IMR-90 (cell line): ENCODE data around the gene B3GNT9. TPM values are rescaled to one million over a fixed set of nuclear protein-coding genes. Genes with fewer than 3 reads are reported as not detected.

Experiments
- ATAC-seq: fragments of 200-7000 bp; cut with Tn5 transposase; 2 replicates; pipeline ENCODE4 v1.9.1; 2020; ENCODE audit warnings: low read depth, mild to moderate bottlenecking, moderate library complexity
- BruUV-seq: library from RNA; stranded (reverse); fragments of 400-500 nt; replicated peaks from 2 replicates; lab custom pipeline; 2021; lab: Mats Ljungman, UMichigan
- CTCF ChIA-PET: fragments of 300-600 bp; formaldehyde crosslinking; extraction: SDS; loops from one replicate; lab custom pipeline; 2021; ENCODE audit warnings: antibody characterized with exemption; lab: Yijun Ruan, JAX
- POLR2A ChIA-PET: fragments of 300-600 bp; sonication (Branson Sonifier 250); formaldehyde crosslinking; loops from one replicate; lab custom pipeline; 2022; ENCODE audit warnings: antibody characterized with exemption; ENCODE audit not compliant: unreplicated experiment; lab: Charles Lee
- DNase-seq: peaks from one replicate; pipeline ENCODE4 v3.0.0; 2013
- H2AFZ ChIP-seq: replicated peaks from 2 replicates; pipeline ENCODE3; 2013; ENCODE audit warnings: low read length, mild to moderate bottlenecking; ENCODE audit not compliant: poor library complexity
- H2AK5ac ChIP-seq: 2 replicates; pipeline ENCODE4 v1.6.1; 2013; ENCODE audit warnings: low read depth, low read length, inconsistent platforms
- H2AK9ac ChIP-seq: replicated peaks from 2 replicates; pipeline ENCODE3; 2013; ENCODE audit warnings: mild to moderate bottlenecking, low read depth, low read length, moderate library complexity; ENCODE audit not compliant: poor library complexity
- H2BK120ac ChIP-seq: 2 replicates; pipeline ENCODE4 v1.6.1; 2013; ENCODE audit warnings: low read depth, low read length, inconsistent platforms
- H2BK15ac ChIP-seq: 3 replicates; pipeline ENCODE4 v1.6.1; 2013; ENCODE audit warnings: low read depth, low read length, inconsistent platforms
- H2BK20ac ChIP-seq: 2 replicates; pipeline ENCODE4 v1.6.1; 2013; ENCODE audit warnings: low read depth, mild to moderate bottlenecking, inconsistent platforms, low read length, moderate library complexity
- H2BK5ac ChIP-seq: 2 replicates; pipeline ENCODE4 v1.6.1; 2013; ENCODE audit warnings: mild to moderate bottlenecking, low read depth, low read length, inconsistent platforms; ENCODE audit not compliant: poor library complexity, severe bottlenecking
- H3K14ac ChIP-seq: replicated peaks from 2 replicates; pipeline ENCODE4 v1.6.1; 2013; ENCODE audit warnings: low read depth, low read length, inconsistent platforms
- H3K18ac ChIP-seq: 2 replicates; pipeline ENCODE4 v1.6.1; 2013; ENCODE audit warnings: low read depth, low read length, control low read depth
- H3K23ac ChIP-seq: 2 replicates; pipeline ENCODE4 v1.6.1; 2013; ENCODE audit warnings: low read depth, low read length, inconsistent platforms
- H3K27ac ChIP-seq: 2 replicates; pipeline ENCODE4 v1.5.1; 2013; ENCODE audit warnings: mild to moderate bottlenecking, control low read depth, low read length; ENCODE audit not compliant: insufficient read depth
- H3K27me3 ChIP-seq: 2 replicates; pipeline ENCODE4 v1.6.1; 2013; ENCODE audit warnings: low read length; ENCODE audit not compliant: control insufficient read depth, insufficient read depth
- H3K36me3 ChIP-seq: 2 replicates; pipeline ENCODE4 v1.6.1; 2013; ENCODE audit warnings: low read length, mixed read lengths; ENCODE audit not compliant: control insufficient read depth, insufficient read depth
- H3K4ac ChIP-seq: 2 replicates; pipeline ENCODE4 v1.6.1; 2013; ENCODE audit warnings: low read depth, low read length, inconsistent platforms
- H3K4me1 ChIP-seq: 2 replicates; pipeline ENCODE4 v1.6.1; 2013; ENCODE audit warnings: low read length, mixed read lengths; ENCODE audit not compliant: control insufficient read depth, insufficient read depth
- H3K4me2 ChIP-seq: 2 replicates; pipeline ENCODE4 v1.6.1; 2013; ENCODE audit warnings: low read depth, mild to moderate bottlenecking, control low read depth, low read length, moderate library complexity
- H3K4me3 ChIP-seq: 2 replicates; pipeline ENCODE4 v1.5.1; 2013; ENCODE audit warnings: low read depth, mild to moderate bottlenecking, control low read depth, low read length, moderate library complexity; ENCODE audit not compliant: insufficient read depth
- H3K56ac ChIP-seq: 2 replicates; pipeline ENCODE4 v1.6.1; 2013; ENCODE audit warnings: low read length, inconsistent platforms; ENCODE audit not compliant: insufficient read depth; ENCODE audit errors: extremely low read depth
- H3K79me1 ChIP-seq, 2 experiments: 2 replicates each; pipeline ENCODE4 v1.6.1; 2013; ENCODE audit warnings: low read length in 2 of 2, inconsistent platforms in 1 of 2, low read depth in 1 of 2
- H3K9ac ChIP-seq: 2 replicates; pipeline ENCODE4 v1.6.1; 2013; ENCODE audit warnings: low read depth, low read length, control low read depth
- H3K9me1 ChIP-seq: 2 replicates; pipeline ENCODE4 v1.6.1; 2013; ENCODE audit warnings: low read length, inconsistent platforms; ENCODE audit not compliant: insufficient read depth
- H3K9me3 ChIP-seq: 2 replicates; pipeline ENCODE4 v1.6.1; 2013; ENCODE audit warnings: low read length; ENCODE audit not compliant: control insufficient read depth, insufficient read depth
- H4K20me1 ChIP-seq: 2 replicates; pipeline ENCODE4 v1.6.1; 2013; ENCODE audit warnings: low read length, inconsistent platforms; ENCODE audit not compliant: insufficient read depth
- H4K5ac ChIP-seq: 2 replicates; pipeline ENCODE4 v1.6.1; 2013; ENCODE audit warnings: mild to moderate bottlenecking, low read depth, low read length, control low read depth
- H4K8ac ChIP-seq, 2 experiments: 2 replicates each; pipeline ENCODE4 v1.6.1; 2013; ENCODE audit warnings: low read depth in 2 of 2, low read length in 2 of 2, control low read depth in 1 of 2, inconsistent platforms in 1 of 2
- H4K91ac ChIP-seq: 2 replicates; pipeline ENCODE4 v1.6.1; 2013; ENCODE audit warnings: low read depth, low read length, inconsistent platforms; ENCODE audit not compliant: insufficient read depth
- BHLHE40 ChIP-seq: fragments of 150-350 bp; IDR thresholded peaks from 2 replicates; pipeline ENCODE4 v1.6.1; 2016; ENCODE audit warnings: mild to moderate bottlenecking, low read depth, low read length
- FOS ChIP-seq: fragments of 150-350 bp; IDR thresholded peaks from 2 replicates; pipeline ENCODE4 v1.6.1; 2016; ENCODE audit warnings: low read depth, low read length
- MAFK ChIP-seq: IDR thresholded peaks from 2 replicates; pipeline ENCODE4 v1.6.1; 2012; ENCODE audit warnings: low read depth, low read length, improper control_type of control experiment
- MAZ ChIP-seq: IDR thresholded peaks from 2 replicates; pipeline ENCODE4 v1.6.1; 2012; ENCODE audit warnings: low read depth, mild to moderate bottlenecking, low read length, improper control_type of control experiment, moderate library complexity, borderline replicate concordance
- MXI1 ChIP-seq: IDR thresholded peaks from 2 replicates; pipeline ENCODE4 v1.6.1; 2012; ENCODE audit warnings: low read depth, mild to moderate bottlenecking, low read length, moderate library complexity, borderline replicate concordance
- NFE2L2 ChIP-seq: fragments of 150-350 bp; IDR thresholded peaks from 2 replicates; pipeline ENCODE4 v1.6.1; 2016; ENCODE audit warnings: low read depth, mild to moderate bottlenecking, low read length
- POLR2A ChIP-seq: IDR thresholded peaks from 2 replicates; pipeline ENCODE4 v1.6.1; 2012; ENCODE audit warnings: mild to moderate bottlenecking, low read depth, low read length
- RAD21 ChIP-seq: IDR thresholded peaks from 2 replicates; pipeline ENCODE4 v1.6.1; 2012; ENCODE audit warnings: low read length, improper control_type of control experiment
- RFX5 ChIP-seq: IDR thresholded peaks from 2 replicates; pipeline ENCODE4 v1.8.0; 2012; ENCODE audit warnings: low read depth, mild to moderate bottlenecking, low read length, moderate library complexity
- USF2 ChIP-seq: fragments of 150-350 bp; IDR thresholded peaks from 2 replicates; pipeline ENCODE4 v1.6.1; 2017; ENCODE audit warnings: mild to moderate bottlenecking, antibody characterized with exemption, low read length, low read depth
- WGBS, 2 experiments: methylation state at CpG; one replicate each; pipeline versions ENCODE4 v1.1.5 to v1.1.7; 2013; ENCODE audit warnings: missing lambda C conversion rate in 2 of 2; ENCODE audit not compliant: insufficient read length in 1 of 2; ENCODE audit errors: extremely low coverage in 2 of 2; 5-methylcytosine and 5-hydroxymethylcytosine counted together
- dilution Hi-C: fragments of 300-500 bp; cut with HindIII; formaldehyde crosslinking; loops from one replicate; pipeline ENCODE4 v1.14.3; 2018; ENCODE audit warnings: low sequenced_read_pairs; ENCODE audit not compliant: unreplicated experiment
- in situ Hi-C: fragments of 300-500 bp; cut with MboI; formaldehyde crosslinking; loops from 3 replicates; pipeline ENCODE4 v1.14.3; 2019; ENCODE audit warnings: low sequenced_read_pairs, inconsistent platforms, mixed read lengths
- intact Hi-C: fragments of 100-400 bp; cut with micrococcal nuclease; formaldehyde crosslinking; loops from 2 replicates; pipeline ENCODE4 v1.10.0; 2022
- polyA plus RNA-seq, 3 experiments: library from polyadenylated mRNA; depleted of rRNA; stranded (reverse); fragments of >200 nt; gene quantifications; 2 replicates each; pipeline ENCODE4 v1.2.3, GENCODE V29; 2012; ENCODE audit warnings: low replicate concordance in 1 of 3
- total RNA-seq: library from RNA; depleted of rRNA; stranded (reverse); fragments of >200 nt; gene quantifications from 2 replicates; pipeline ENCODE4 v1.2.3, GENCODE V29; 2012
- TF ChIP-seq, protein P1 (sequence below): conservative IDR thresholded peaks from 2 replicates; pipeline ENCODE4 v1.5.1; 2012; ENCODE audit warnings: mild to moderate bottlenecking, low read depth, low read length, improper control_type of control experiment

The B3GNT9 gene
- total and polyA plus RNA-seq, 2 of the 4 experiments (the other 2 are of a cell fraction): 5.0 to 12.0 TPM

DNA sequence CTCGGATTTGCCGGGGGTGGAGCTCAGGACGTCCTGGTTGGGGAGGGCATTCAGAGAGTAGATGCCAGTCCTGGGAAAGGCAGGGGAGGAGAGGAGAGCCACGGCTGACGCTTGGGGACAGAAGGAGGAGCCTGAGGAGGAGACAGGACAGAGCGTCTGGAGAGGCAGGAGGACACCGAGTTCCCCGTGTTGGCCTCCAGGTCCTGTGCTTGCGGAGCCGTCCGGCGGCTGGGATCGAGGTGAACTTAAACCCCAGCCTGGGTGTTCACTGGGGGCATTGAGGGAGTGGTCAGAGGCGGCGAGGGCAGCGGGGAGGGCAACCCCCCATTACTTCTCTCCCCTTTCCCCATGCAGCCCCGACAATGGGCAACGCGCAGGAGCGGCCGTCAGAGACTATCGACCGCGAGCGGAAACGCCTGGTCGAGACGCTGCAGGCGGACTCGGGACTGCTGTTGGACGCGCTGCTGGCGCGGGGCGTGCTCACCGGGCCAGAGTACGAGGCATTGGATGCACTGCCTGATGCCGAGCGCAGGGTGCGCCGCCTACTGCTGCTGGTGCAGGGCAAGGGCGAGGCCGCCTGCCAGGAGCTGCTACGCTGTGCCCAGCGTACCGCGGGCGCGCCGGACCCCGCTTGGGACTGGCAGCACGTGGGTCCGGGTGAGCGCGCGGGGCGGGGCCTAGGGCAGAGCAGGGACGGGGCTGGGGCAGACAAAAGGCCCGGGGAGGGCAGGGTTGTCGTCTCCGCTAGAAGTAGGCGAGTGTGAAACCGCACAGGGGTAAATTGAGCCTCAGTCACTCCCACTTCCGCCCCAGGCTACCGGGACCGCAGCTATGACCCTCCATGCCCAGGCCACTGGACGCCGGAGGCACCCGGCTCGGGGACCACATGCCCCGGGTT is 23.3 kb upstream of the B3GNT9 start:
- Histone ChIP-seq H2BK120ac (no peak overlapping the region), H3K56ac (no peak overlapping the region), H4K8ac (peak overlapping the region; percentile 36 to 72; a peak in 2 of 4 replicates), H3K4me3 (peak overlapping the region; percentile 36), H3K27me3 (no peaks in the 10 kb centered on the region), H3K9me1 (peaks cover 20% of the 10 kb centered on the region), H3K4me1 (peaks cover 35% of the 10 kb centered on the region), H3K79me1 (peaks cover 17 to 45% of the 10 kb centered on the region in 2 experiments; a peak in 3 of 4 replicates), H3K23ac (peak overlapping the region; percentile 53; the same call in 1 of the 2 replicates), H3K9me3 (no peaks in the 10 kb centered on the region), H2AFZ (peak overlapping the region; percentile 93), H4K91ac (peak overlapping the region; percentile 24; the same call in 1 of the 2 replicates), H3K4ac (peak overlapping the region; percentile 51), H4K5ac (peak overlapping the region; percentile 9; the same call in 1 of the 2 replicates), H2BK15ac (peak overlapping the region; percentile 4; the same call in 1 of the 3 replicates), H3K9ac (peak overlapping the region; percentile 7), H3K27ac (peak overlapping the region; percentile 36; the same call in 1 of the 2 replicates), H2AK5ac (peak overlapping the region; percentile 43; the same call in 1 of the 2 replicates), H4K20me1 (peaks cover 19% of the 10 kb centered on the region), H3K14ac (peak overlapping the region; percentile 54; the same call in 1 of the 2 replicates), H3K18ac (peak overlapping the region; percentile 12), H3K4me2 (peak overlapping the region; percentile 76), H2AK9ac (peak overlapping the region; percentile 95), H3K36me3 (peaks cover 11% of the 10 kb centered on the region; the same call in 1 of the 2 replicates), H2BK5ac (peak overlapping the region; percentile 6), H2BK20ac (no peak overlapping the region)
- peak; percentile 76 for DNase-seq
- TF ChIP-seq BHLHE40: 0 out of 2 replicates have a peak, but pooled peaks have one; percentile 5
- 0 out of 2 replicates have a peak, but pooled peaks have one; percentile 19 for TF ChIP-seq USF2
- no peak for TF ChIP-seq RAD21
- TF ChIP-seq MAFK: no peak
- TF ChIP-seq MAZ: no peak
- TF ChIP-seq MXI1: peak; percentile 31; the same call in 1 of the 2 replicates
- TF ChIP-seq FOS: no peak
- no peak for TF ChIP-seq NFE2L2
- TF ChIP-seq RFX5: no peak
- TF ChIP-seq, protein P1, sequence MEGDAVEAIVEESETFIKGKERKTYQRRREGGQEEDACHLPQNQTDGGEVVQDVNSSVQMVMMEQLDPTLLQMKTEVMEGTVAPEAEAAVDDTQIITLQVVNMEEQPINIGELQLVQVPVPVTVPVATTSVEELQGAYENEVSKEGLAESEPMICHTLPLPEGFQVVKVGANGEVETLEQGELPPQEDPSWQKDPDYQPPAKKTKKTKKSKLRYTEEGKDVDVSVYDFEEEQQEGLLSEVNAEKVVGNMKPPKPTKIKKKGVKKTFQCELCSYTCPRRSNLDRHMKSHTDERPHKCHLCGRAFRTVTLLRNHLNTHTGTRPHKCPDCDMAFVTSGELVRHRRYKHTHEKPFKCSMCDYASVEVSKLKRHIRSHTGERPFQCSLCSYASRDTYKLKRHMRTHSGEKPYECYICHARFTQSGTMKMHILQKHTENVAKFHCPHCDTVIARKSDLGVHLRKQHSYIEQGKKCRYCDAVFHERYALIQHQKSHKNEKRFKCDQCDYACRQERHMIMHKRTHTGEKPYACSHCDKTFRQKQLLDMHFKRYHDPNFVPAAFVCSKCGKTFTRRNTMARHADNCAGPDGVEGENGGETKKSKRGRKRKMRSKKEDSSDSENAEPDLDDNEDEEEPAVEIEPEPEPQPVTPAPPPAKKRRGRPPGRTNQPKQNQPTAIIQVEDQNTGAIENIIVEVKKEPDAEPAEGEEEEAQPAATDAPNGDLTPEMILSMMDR: peak; percentile 38
- TF ChIP-seq POLR2A: no peak
- ChIA-PET POLR2A (no interaction called here), CTCF (interaction anchor here (1.1 kb wide), 1 partner anchor 18 kb away, joined by 4 read pairs; no protein-coding TSS in a partner anchor)
- in situ Hi-C loops (no loop called here), dilution Hi-C loops (no loop called here), intact Hi-C loops (no loop called here)
- no TSS peak for BruUV-seq
- 9% methylated on average over 29 of the region's 71 CpGs; no CpG with 5 or more reads in 1 of the 2 experiments for WGBS, 2 experiments
- peak; percentile 73 for ATAC-seq
